ENCODE measurements around the gene ANKRD65.
A peak's percentile ranks its signal among the peaks of the same experiment; 100 is the strongest.
"Not testable (repeated sequence)": the region's sequence is repeated elsewhere in the genome, so short reads cannot be mapped to it uniquely, and the experiment has no call there.

The ANKRD65 gene

DNA sequence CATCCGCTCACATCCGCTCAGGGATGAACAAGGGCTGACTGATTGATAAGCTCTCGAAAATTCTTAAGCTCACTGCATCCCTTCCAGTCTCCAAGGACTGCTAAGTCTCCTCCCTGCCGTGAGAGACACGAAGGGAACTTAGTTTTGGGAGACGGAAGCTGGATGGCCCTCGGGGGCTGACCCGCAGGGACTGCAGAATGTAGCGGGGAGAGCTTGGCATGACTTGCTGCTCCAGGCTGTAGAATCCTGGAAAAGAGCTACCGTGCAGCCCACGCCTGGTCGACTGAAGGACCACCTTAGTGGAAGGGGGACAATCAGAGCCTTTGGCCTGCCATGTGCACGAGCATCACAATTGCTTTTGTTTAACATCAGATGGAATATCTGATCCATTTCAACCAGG, 5.3 kb downstream of the ANKRD65 start:
- DNase-seq (ENCODE audit: low read depth) = no peak

DNA sequence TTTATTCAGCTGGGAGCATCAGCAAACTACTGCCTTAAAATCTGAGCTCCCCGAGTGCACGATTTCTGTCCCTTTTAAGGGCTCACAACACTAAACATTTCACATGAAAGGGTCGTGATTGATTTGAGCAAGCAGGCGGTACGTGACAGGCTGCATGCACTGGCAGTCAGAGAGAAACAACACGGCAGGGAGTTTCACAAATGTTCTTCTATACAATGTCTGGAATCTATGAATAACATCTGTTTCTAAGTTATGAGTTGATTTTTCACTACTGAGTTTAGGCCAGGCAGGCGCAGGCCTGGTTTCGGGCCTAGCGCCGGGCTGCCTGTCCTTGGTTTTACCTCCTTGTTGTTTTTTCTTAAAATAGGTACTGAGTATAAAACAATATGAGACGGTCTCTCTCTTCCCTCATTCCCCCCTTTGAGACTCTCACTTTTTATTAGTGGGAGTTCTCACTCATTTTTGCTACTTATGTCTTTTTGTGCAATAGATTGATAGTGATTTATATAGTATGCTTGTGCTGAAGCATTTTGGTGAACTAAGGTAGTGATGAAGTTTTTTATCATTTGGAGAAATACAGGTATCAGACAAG, 8.7 kb downstream of the ANKRD65 start:
- DNase-seq (ENCODE audit: low read depth) = not testable (repeated sequence)

DNA sequence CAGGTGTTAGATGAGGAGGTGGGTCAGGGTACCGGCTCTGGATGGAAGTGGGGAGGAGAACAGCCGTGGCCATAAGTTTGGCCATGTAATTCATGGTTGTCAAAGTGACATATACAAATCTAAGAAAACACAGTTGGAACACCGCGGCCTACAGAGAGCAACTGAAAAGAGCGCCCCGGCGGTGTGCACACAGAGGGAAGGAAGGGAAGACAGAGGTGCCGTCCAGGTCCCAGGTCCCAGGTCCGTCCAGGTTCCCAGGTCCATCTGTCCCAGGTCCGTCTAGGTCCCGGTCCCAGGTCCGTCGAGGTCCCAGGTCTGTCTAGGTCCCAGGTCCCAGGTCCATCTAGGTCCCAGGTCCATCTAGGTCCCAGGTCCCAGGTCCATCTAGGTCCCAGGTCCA, 9.4 kb downstream of the ANKRD65 start:
- DNase-seq (ENCODE audit: low read depth) = no peak

DNA sequence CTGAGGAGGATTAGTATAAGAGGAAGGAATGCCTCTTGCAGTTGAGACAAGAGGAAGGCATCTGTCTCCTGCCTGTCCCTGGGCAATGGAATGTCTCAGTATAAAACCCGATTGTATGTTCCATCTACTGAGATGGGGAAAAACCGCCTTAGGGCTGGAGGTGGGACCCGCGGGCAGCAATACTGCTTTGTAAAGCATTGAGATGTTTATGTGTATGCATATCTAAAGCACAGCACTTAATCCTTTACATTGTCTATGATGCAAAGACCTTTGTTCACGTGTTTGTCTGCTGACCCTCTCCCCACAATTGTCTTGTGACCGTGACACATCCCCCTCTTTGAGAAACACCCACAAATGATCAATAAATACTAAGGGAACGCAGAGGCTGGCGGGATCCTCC, 10.8 kb downstream of the ANKRD65 start:
- not testable (repeated sequence) for DNase-seq (ENCODE audit: low read depth)

DNA sequence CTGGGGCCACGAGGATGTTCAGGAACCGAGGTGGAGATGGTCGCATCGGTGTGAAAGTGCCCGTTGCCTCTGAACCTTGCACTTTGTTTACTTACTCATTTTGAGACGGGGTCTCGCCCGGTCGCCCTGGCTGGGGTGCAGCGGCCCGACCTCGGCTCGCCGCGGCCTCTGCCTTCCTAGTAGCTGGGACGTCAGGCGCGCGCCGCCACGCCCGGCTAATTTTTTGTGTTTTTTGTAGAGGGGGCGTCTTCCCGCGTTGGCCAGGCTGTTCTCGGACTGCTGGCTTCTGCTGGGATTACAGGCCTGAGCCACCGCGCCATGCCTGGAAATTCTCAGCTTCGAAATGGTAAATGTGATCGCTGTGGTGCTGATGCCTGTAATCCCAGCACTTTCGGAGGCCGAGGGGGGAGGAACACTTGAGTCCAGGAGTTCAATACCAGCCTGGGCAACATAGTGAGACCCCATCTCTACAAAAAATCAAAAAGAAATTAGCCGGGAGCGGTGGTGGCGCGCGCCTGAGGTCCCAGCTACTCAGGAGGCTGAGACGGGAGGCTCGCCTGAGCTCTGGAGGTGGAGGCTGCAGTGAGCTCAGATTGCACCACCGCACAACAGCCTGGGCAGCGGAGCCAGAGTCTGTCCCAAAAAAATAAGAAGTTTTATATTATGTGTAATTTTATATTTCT, 13.3 kb downstream of the ANKRD65 start:
- DNase-seq (ENCODE audit: low read depth) = no peak

DNA sequence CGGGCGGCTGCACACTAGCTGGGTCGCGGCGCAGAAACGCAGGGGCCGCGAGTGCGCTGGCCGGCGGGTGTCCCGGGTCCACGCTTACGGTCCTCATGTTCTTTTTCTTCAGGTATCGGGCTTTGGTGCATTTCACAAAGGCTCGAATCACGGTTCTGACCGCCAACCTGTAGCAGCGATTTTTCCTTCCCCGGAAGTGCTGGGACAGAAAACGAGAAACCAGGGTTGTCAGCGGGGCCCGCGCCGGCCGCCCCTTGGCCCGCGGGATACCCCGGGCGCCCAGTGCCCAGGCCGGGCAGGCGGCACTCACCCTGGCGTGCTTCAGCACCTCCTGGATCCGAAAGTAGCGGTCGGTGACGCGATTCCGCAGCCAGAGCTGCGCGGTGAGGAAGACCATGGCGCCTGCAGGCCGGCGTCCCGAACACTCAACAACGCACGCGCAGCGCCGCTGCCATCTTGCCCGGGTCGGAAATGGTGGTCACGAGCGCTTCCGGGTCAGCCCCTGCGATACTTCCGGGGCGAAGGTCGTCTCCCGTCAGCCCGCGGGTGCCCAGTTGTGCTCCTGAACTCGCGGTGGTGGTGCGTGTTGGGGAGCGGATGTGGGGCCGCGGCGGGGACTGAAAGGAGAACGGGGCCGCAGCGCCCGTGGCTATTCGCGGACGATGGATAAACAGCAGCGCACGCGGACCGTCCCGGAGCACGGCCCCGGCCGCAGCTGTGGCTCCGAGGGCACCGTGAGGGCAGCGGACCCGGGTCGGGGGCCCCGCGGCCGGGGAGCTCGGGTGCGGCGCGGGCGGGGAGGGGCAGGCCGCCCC, 14.0 kb downstream of the ANKRD65 start, which contains the start of gene MRPL20:
TSS of gene MRPL20 (minus strand) at position 473 of the 815 bp plus-strand sequence. CDS start at position 397, 76 bp downstream.
- DNase-seq (ENCODE audit: low read depth) = peak; percentile 95

DNA sequence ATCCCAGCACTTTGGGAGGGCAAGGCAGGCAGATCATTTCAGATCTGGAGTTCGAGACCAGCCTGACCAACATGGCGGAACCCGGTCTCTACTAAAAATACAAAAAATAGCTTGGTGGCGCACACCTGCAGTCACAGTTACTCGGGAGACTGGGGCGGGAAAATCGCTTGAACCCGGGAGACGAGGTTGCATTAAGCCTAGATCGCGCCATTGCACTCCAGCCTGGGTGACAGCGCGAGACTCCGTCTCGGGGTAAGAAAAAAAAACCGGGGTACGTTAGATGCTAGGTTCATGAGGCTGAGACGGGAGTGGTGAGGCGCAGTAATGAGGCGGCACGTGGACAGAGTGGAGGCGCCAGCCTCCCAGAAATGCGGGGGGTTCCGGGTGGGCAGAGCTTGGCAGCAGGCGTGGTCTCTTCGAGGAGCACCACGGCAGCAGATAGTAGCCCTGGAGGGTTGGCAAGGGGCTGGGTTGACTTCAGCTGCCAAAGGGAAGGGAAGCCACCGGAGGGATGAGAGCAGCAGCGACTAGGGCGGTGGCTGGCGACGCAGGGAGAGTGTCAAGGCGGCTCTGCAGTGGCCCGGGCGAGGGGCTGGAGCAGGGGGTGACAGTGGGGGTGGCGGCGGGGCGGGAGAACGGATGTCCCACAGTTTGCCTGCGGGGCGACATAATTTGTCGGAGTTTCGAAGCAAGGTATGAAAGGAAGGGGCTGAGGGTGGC, 14.8 kb downstream of the ANKRD65 start:
- DNase-seq (ENCODE audit: low read depth) = no peak

DNA sequence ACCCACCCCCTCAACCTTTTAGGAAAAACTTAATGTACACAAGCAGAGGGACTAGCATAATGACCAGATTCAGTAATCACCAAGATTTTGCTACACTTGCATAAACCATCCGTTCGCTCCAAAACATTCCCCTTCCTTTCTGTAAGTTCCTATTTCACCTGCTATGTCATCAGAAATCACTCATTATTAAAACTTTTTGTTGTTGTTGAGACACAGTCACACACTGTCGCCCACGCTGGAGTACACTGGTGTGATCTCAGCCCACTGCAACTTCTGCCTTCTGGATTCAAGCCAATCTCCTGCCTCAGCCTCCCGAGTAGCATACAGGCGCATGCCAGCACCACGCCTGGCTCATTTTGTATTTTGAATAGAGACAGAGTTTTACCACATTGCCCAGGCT, 17.4 kb downstream of the ANKRD65 start:
- no peak for DNase-seq (ENCODE audit: low read depth)

DNA sequence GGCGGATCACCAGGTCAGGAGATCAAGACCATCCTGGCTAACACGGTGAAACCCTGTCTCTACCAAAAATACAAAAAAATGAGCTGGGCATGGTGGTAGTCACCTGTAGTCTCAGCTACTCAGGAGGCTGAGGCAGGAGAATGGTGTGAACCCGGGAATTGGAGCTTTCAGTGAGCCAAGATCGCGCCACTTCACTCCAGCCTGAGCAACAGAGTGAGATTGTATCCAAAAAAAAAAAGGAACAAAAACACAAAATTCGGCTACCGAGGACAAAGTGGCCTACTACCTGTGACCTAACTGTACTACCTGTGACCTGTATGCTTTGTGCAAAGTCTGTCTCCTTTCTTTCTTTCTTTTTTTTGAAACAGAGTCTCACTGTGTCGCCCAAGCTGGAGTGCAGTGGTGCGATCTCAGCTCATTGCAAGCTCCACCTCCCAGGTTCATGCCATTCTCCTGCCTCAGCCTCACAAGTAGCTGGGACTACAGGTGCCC, 18.1 kb downstream of the ANKRD65 start:
- DNase-seq (ENCODE audit: low read depth) = not testable (repeated sequence)

DNA sequence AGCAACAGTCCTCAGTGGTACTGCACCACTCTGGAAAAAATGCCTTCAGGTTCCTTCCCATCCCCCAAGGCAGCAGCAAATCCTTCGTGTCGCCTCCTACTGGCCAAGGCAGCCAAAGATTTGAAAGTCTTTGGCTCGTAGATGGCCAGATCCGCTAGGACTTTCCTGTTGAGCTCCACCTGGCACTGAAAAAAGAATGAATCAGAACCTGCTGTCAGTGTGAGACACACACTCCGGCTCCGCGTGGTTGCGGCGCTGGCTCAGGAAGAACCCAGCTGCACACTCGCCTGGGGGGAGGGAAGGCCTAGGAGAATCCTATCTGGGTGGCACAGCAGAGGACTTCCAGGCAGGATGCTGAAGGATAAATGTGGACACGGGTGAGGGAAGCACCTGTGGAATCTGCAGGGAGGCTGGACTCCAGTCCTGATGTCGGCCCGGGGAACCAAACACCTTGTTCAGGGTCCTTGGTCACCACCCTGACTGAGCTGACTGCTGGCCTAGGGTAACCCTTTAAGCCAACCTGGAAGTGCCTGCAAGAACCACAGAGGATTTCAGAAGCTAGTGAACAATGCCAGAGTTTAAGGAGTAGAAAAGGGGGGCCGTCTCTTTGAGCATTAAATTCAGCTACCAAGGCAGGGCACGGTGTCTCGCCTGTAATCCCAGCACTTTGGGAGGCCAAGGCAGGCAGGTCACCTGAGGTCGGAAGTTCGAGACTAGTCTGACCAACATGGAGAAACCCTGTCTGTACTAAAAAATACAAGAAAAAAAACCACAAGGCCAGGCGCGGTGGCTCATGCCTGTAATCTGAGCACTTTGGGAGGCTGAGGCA, 18.8 kb downstream of the ANKRD65 start:
- no peak for DNase-seq (ENCODE audit: low read depth)

DNA sequence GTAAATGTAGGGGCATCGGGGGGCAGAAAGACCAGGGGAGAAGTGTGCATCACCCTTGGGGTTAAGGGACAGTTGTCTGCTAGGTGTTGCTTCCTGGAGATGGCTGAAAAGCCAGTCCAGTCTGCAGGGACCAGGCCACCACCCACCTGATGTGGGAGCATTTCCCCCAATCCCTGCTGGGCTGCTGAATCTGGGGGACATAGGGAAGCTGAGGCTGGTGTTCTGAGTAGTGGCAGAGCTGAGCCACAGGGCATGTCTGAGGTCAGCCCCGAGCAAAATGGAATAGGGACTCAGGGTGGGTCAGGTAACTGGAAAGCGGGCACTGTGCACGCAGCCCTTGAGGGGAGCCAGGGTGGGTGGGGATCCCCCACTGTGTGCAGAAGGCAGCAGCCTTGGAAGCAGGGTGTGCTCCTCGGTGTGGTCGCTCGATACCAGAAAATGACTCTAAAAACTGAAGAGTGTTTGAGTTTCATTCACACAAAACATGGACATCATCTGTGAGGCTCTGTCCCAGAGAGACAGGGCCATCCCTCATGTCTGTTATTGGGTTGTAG, 19.5 kb downstream of the ANKRD65 start:
- DNase-seq (ENCODE audit: low read depth) = no peak

DNA sequence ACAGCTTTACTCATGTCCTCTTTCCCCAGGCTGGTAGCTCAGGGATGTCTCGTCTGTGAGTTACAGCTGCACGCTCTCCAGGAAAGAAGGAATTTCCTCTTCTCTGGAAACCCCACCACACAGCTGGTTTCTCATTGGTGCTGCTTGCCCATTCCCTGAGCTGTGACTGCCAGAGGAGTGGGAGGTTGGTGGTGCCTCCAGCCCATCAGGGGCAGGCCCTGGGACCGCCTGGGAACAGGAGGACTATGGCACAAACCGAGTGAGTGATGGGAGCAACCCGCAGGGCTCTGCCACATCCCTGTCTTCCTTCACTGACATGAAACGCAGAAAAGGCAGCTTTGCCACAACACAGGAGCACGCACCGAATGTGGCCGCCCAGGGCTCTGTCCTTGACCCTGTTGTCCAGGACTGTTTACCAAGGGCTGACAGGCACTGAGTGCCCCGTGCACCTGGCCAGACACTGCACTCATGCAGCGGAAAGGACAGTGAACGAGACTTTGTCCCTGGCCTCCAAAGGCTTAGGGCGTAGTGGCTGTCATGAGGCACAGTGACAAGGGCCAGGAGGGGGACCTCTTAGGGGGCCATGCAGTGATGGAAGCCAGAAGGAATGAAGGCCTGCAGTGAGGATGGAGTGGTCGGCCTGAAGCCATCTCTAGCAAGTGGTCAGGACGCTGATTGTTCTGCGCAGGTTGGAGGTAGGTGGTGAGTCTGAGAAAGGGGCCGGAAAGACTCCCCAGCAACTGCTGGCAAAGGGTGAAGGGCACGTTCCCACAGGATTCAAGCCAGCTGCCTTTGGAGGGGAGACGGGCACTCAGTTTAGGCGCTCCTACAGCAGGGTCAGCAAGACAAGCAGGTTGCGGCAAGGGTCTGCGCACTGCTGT, 20.3 kb downstream of the ANKRD65 start:
- DNase-seq (ENCODE audit: low read depth) = no peak

DNA sequence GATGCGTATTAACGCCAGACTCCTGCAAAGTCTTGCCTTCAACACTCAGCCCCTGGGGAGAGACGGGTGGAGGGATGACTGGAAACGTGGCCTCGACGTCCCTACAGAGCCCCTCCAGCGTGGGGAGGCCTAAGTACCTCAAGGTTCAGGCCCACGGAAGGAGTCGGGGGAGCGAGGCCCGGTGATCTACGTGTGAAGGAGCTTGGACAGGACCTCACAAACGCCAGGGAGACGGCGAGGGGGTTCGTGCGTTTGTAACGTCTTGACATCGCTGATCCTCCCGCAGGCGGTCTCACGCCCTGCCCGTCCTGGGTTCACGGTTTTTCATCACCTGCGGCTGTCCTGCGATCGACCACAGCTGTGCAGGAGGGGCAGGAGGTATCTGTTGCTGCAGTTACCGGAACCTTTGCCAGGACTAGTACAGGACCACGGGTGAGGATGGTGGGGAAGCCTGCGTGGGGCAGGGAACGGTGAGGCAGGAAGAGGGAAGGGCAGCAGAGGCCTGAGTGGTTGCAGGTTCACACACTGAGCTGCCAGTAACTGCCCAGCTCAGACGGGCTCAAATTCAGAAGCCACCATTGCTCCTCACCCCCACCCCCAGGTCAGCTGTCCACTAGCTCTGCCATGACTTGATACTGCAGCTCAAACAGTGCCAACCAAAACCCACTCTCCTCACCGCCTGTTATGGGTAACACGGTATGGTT, 21.1 kb downstream of the ANKRD65 start:
- no peak for DNase-seq (ENCODE audit: low read depth)

DNA sequence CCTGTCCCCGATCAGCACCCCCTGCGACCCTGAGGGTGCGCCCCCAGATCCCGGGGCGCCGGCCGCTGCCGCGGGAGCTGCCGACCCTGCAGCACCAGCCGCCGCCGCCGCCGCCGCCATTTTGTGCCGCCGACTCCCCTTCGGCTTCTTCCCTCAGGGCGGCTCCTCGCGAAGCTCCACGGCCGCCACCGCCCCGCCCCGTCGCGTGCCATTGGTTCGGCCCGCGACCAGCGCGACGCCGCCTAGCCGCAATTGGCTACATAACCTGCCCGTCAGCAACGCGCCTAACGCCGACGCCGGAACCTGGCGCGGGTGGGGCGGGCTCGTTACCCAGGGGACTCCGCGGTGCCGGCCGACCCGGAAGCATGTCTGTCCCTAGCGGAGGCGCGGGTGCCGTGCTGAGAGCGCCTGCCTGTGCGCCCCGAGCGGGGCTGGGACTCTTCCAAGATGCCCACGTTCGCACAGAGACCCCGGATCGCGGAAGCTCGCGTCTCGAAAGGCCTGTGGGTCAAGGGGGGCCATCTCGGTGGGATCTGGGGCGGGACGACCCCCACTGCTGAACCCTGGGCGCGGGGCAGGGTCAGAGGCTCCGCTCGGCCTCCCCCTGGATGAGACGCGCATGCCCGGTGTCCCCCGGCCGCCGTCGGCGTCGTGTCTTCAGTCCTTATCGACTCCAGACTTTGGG, 21.7 kb downstream of the ANKRD65 start, which contains the start of gene CCNL2:
TSS of gene CCNL2 (minus strand) at position 149 of the 685 bp plus-strand sequence. CDS start at position 120, 29 bp downstream.
- peak; percentile 100 for DNase-seq (ENCODE audit: low read depth)

DNA sequence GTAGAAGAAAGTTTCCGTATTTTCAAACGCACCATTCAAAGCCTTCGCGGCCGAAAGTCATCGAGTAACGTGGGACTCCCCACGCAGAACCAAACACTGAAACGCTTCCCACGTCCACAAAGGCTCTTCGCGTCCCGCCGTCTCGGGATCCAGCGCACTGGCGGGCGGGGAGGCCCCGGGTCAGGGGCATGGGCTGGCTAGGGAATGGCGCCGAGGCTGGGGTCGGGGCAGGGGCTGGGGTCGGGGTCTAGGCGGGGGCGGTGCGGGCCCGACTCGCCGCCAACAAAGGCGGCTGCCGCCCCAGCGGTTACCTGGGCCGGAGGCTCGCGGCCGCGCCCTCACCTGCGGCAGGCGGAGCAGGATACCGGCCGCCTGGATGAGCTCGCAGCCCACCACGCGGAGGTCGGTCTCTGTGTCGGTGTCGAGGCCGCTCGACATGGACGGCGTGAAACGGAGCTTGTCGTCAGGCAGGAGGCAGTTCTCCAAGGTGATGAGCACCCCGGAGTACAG, 22.3 kb downstream of the ANKRD65 start:
- no peak for DNase-seq (ENCODE audit: low read depth)

DNA sequence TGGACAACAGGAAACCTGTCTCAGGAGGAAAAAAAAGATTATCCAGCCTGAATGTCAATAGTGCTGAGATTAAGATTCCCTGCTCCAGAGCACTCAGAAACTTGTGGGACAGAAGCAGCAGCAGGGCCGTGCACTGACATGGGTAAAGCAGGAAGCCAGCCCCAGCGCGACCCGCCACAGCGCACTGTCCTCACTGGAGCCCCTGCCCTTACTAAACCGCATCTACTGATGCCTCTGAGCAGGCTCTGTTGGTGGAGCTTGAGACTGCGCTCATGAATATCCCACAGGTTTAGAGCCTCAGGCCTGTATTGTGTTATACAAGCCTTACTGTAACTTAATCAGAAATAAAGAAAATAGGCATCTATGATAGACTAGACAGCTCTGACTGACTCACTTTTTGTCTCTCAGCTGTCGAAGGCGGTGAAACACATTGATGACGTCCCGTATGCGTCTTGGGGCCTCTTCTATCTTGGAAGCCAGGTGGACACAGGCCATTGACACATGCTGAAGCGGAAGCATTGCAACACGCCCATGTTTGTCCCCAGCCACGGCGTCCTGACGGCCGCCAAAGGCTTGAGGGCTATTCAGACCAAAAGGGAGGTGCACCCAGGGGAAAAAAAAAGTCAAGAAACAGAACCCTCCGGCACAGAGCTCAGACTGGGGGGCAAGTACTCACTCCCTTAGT, 23.1 kb downstream of the ANKRD65 start:
- no peak for DNase-seq (ENCODE audit: low read depth)

DNA sequence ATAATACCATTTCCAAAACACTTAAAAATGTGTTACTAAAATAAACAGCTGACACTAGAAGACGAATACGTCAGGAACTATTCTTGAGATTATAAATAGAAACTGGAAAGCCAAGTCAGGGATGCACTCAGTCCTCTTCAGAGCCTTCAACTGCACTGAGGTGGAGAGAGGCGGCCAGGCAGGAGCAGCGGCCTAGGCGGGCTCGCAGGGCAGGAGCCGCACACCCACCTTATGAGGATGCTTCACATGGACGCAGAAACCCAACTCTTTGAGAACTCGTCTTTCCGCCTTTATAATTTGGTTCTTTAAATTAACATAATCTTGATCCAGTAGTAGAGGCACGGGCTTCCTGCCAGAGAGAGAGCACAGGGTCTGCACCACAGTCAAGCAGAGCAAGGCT, 25.9 kb downstream of the ANKRD65 start:
- DNase-seq (ENCODE audit: low read depth) = no peak

DNA sequence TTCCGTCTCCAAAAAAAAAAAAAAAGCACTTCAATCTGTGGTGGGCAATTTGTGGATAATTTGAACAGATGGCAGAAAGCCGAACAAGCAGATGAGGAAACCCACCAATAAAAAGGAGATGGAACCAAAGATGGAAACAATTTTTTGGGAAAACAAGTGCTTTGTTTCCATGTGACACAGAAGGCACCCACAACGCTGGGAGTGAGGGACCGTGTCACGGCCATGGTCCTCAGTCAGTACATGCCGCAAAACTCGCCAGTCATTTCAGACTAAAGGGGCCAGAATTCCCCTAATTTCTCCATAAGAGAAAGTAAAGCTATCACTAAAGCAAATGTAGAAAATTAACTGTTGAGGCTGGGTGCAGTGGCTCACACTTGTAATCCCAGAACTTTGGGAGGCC, 27.0 kb downstream of the ANKRD65 start:
- DNase-seq (ENCODE audit: low read depth) = no peak

Measured in activated T-helper 1 cell treated with Interleukin-2 at 50 U/mL for 16 hours (primary cell).